Neural progenitor cell (in vitro differentiated cells): ENCODE measurements around the gene DNAJC5. TPM values are rescaled to one million over a fixed set of nuclear protein-coding genes. Genes with fewer than 3 reads are reported as not detected.

Experiments
- DNase-seq: peaks from one replicate; pipeline ENCODE4 v3.0.0-alpha.2; 2016; ENCODE audit warnings: low spot score
- H2AFZ ChIP-seq: fragments of 200-600 bp; sonication (generic); replicated peaks from 2 replicates; pipeline ENCODE4 v1.6.1; 2016; ENCODE audit warnings: antibody characterized with exemption
- H3F3A ChIP-seq: fragments of 200-600 bp; sonication (generic); 2 replicates; pipeline ENCODE4 v1.6.1; 2016; ENCODE audit warnings: antibody characterized with exemption, low read depth
- H3K27ac ChIP-seq: fragments of 200-600 bp; sonication (generic); 2 replicates; pipeline ENCODE4 v1.5.1; 2016; ENCODE audit warnings: mild to moderate bottlenecking
- H3K27me3 ChIP-seq: fragments of 200-600 bp; sonication (generic); 2 replicates; pipeline ENCODE4 v1.6.1; 2016; ENCODE audit warnings: mild to moderate bottlenecking, moderate library complexity
- H3K36me3 ChIP-seq: fragments of 200-600 bp; sonication (generic); 2 replicates; pipeline ENCODE4 v1.5.1; 2016
- H3K4me1 ChIP-seq: fragments of 200-600 bp; sonication (generic); 2 replicates; pipeline ENCODE4 v1.6.1; 2016; ENCODE audit warnings: mixed run types
- H3K4me2 ChIP-seq: fragments of 200-600 bp; sonication (generic); 2 replicates; pipeline ENCODE4 v1.6.1; 2016
- H3K4me3 ChIP-seq: fragments of 200-600 bp; sonication (generic); 2 replicates; pipeline ENCODE4 v1.5.1; 2016
- H3K79me2 ChIP-seq: fragments of 200-600 bp; sonication (generic); 2 replicates; pipeline ENCODE4 v1.6.1; 2016; ENCODE audit warnings: low read depth
- H3K9ac ChIP-seq: fragments of 200-600 bp; sonication (generic); 2 replicates; pipeline ENCODE4 v1.6.1; 2016
- H3K9me3 ChIP-seq: fragments of 200-600 bp; sonication (generic); 2 replicates; pipeline ENCODE4 v1.5.1; 2016; ENCODE audit warnings: low read depth
- H4K20me1 ChIP-seq: fragments of 200-600 bp; sonication (generic); 2 replicates; pipeline ENCODE4 v1.6.1; 2016; ENCODE audit warnings: low read depth
- H3K27ac Mint-ChIP-seq: 3 replicates; pipeline ENCODE4 v1.8.0; 2021; ENCODE audit warnings: mixed read lengths
- H3K27me3 Mint-ChIP-seq: 2 replicates; pipeline ENCODE4 v1.8.0; 2022; ENCODE audit warnings: low read depth, mild to moderate bottlenecking, inconsistent platforms, moderate library complexity, mixed read lengths; ENCODE audit not compliant: insufficient read depth
- H3K36me3 Mint-ChIP-seq: 3 replicates; pipeline ENCODE4 v1.8.0; 2021; ENCODE audit warnings: mixed read lengths
- H3K4me1 Mint-ChIP-seq: 3 replicates; pipeline ENCODE4 v1.8.0; 2021; ENCODE audit warnings: mixed read lengths
- H3K4me3 Mint-ChIP-seq: 3 replicates; pipeline ENCODE4 v1.8.0; 2021; ENCODE audit warnings: mild to moderate bottlenecking, moderate library complexity, mixed read lengths
- H3K9me3 Mint-ChIP-seq: 3 replicates; pipeline ENCODE4 v1.8.0; 2020; ENCODE audit warnings: mixed read lengths
- EZH2 ChIP-seq: fragments of 200-600 bp; sonication (generic); IDR thresholded peaks from 2 replicates; pipeline ENCODE4 v1.6.1; 2017; ENCODE audit warnings: antibody characterized with exemption, mild to moderate bottlenecking, moderate library complexity
- EZH2phosphoT487 ChIP-seq: fragments of 200-600 bp; sonication (generic); IDR thresholded peaks from 2 replicates; pipeline ENCODE4 v1.6.1; 2017; ENCODE audit warnings: antibody characterized with exemption
- total RNA-seq: library from RNA; depleted of rRNA; stranded (reverse); fragments of >200 nt; gene quantifications from 2 replicates; pipeline ENCODE4 v1.2.3, GENCODE V29; 2015; ENCODE audit warnings: low replicate concordance
- TF ChIP-seq, protein P1 (sequence below): fragments of 200-600 bp; sonication (generic); IDR thresholded peaks from 2 replicates; pipeline ENCODE4 v1.5.1; 2017; ENCODE audit warnings: antibody characterized with exemption, mild to moderate bottlenecking

DNAJC5 gene
- total RNA-seq, 1 donor from 2014 or later = 17.2 TPM

DNA sequence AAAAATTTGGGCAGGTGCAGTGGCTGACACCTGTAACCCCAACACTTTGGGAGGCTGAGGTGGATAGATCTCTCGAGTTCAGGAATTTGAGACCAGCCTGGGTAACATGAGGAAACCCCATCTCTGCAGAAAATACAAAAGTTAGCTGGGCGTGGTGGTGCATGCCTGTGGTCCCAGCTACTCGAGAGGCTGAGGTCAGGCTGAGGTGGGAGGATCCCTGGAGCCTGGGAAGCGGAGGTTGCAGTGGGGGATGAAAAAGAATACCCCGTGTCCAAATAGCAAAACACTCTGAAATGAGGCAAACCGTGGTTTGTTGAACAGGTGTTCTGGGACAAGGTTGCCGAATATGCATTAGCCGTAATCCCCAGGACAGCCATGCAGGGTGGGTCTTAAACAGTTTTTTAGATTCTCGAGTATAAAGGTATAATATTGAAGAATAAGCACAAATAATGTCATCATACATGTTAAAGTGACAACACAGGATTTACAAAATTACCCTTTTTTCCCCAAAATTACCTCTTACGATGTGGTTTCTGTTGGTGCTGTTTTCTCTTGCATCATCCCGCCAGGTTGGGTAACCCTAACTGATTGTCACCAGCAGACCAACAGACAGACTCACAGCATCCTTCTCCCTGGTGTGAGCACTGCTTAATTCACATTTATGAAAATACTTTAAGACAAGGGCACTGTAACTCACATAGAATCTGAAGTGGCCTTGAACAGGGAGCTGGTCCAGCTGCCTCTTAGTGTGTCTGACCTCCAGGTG lies 9.1 kb downstream of the DNAJC5 start:
- no peak overlapping the region for H3K4me3 ChIP-seq
- H3K4me1 ChIP-seq = no peaks in the 10 kb centered on the region
- Mint-ChIP-seq H3K36me3 (peaks cover 6% of the 10 kb centered on the region), H3K4me3 (no peak overlapping the region), H3K9me3 (no peaks in the 10 kb centered on the region), H3K27me3 (peaks cover 4% of the 10 kb centered on the region), H3K4me1 (peaks cover 7% of the 10 kb centered on the region), H3K27ac (no peak overlapping the region)
- DNase-seq = no peak
- H3K36me3 ChIP-seq = no peaks in the 10 kb centered on the region
- H3K27ac ChIP-seq = no peak overlapping the region
- peaks cover 7% of the 10 kb centered on the region for H3F3A ChIP-seq
- peaks cover 95% of the 10 kb centered on the region for H3K79me2 ChIP-seq
- H3K27me3 ChIP-seq = no peaks in the 10 kb centered on the region
- no peak overlapping the region for H2AFZ ChIP-seq
- no peaks in the 10 kb centered on the region for H3K9me3 ChIP-seq
- peaks cover 68% of the 10 kb centered on the region for H4K20me1 ChIP-seq
- TF ChIP-seq, protein P1, sequence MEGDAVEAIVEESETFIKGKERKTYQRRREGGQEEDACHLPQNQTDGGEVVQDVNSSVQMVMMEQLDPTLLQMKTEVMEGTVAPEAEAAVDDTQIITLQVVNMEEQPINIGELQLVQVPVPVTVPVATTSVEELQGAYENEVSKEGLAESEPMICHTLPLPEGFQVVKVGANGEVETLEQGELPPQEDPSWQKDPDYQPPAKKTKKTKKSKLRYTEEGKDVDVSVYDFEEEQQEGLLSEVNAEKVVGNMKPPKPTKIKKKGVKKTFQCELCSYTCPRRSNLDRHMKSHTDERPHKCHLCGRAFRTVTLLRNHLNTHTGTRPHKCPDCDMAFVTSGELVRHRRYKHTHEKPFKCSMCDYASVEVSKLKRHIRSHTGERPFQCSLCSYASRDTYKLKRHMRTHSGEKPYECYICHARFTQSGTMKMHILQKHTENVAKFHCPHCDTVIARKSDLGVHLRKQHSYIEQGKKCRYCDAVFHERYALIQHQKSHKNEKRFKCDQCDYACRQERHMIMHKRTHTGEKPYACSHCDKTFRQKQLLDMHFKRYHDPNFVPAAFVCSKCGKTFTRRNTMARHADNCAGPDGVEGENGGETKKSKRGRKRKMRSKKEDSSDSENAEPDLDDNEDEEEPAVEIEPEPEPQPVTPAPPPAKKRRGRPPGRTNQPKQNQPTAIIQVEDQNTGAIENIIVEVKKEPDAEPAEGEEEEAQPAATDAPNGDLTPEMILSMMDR = no peak
- TF ChIP-seq EZH2phosphoT487 (no peak), EZH2 (no peak)
- no peak overlapping the region for H3K4me2 ChIP-seq
- no peak overlapping the region for H3K9ac ChIP-seq

DNA sequence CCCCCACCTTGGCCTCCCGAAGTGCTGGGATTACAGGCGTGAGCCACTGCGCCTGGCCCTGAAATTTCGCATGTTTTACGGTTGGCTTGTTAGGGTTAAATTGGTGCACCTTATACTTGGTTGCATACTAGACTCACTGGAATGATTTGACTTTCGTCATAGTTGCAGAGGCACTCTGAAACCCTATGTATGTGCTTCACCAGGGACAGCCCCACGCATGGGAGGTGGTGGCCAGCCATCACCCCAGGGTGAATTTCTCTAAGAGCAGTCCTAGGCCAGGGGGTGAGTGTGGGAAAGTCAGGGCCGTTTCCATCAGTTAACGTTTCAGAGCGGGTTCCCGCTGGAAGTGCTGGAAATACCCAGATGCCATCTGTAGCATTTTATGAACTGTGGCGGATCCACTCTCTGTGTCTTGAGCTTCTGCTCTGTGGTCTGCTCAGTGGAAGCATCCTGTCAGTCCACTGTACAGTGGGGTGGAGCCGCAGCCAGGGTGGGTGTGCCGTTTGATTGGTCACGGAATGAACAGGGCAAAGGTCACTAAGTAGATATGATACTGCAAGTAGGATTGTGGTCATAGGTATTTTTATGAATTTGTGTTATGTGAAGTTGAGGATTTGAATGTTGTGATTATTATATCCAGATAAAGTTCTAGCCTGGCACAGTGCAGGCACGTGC lies 13.2 kb downstream of the DNAJC5 start:
- Histone ChIP-seq H3K79me2 (peaks cover 95% of the 10 kb centered on the region), H3F3A (no peaks in the 10 kb centered on the region), H3K4me2 (no peak overlapping the region), H3K9ac (no peak overlapping the region), H3K36me3 (no peaks in the 10 kb centered on the region), H3K9me3 (no peaks in the 10 kb centered on the region), H3K4me1 (no peaks in the 10 kb centered on the region), H4K20me1 (peaks cover 78% of the 10 kb centered on the region), H3K27ac (no peak overlapping the region), H3K27me3 (no peaks in the 10 kb centered on the region), H3K4me3 (no peak overlapping the region), H2AFZ (no peak overlapping the region)
- peaks cover 4% of the 10 kb centered on the region for H3K9me3 Mint-ChIP-seq
- H3K4me1 Mint-ChIP-seq = peaks cover 14% of the 10 kb centered on the region
- H3K27ac Mint-ChIP-seq = no peak overlapping the region
- no peak for DNase-seq
- H3K27me3 Mint-ChIP-seq = peaks cover 2% of the 10 kb centered on the region
- no peak overlapping the region for H3K4me3 Mint-ChIP-seq
- TF ChIP-seq EZH2phosphoT487 (no peak), EZH2 (no peak)
- TF ChIP-seq, protein P1 = no peak
- peaks cover 13% of the 10 kb centered on the region for H3K36me3 Mint-ChIP-seq

DNA sequence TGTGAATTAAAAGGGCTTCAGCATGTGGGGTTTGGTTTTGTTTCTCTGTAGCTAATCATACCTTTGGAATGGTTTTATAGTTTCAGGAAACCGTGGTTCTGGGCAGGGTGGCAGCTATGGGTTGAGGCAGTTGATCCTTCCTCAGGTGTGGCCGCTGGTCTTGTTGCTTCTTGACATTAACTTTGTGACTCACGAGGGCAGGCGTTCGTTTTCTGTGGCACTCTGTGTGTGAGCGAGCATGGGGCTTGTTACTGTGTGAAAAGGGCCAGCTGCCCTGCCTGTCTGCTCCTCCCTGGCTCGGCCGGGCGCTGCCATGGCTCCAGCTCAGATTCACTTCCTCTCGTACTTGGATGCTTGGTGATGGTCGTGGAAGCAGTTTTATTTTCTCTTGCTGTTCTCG lies 16.2 kb downstream of the DNAJC5 start:
- Mint-ChIP-seq H3K27ac (peak overlapping the region; percentile 82), H3K9me3 (peaks cover 15% of the 10 kb centered on the region), H3K27me3 (peaks cover 4% of the 10 kb centered on the region), H3K4me1 (peaks cover 16% of the 10 kb centered on the region), H3K36me3 (peaks cover 22% of the 10 kb centered on the region), H3K4me3 (no peak overlapping the region)
- peaks cover 52% of the 10 kb centered on the region for H4K20me1 ChIP-seq
- no peak overlapping the region for H3K27ac ChIP-seq
- peaks cover 95% of the 10 kb centered on the region for H3K79me2 ChIP-seq
- no peak for DNase-seq
- TF ChIP-seq, protein P1 = no peak
- TF ChIP-seq EZH2 (no peak), EZH2phosphoT487 (no peak)
- H3K27me3 ChIP-seq = no peaks in the 10 kb centered on the region
- no peak overlapping the region for H2AFZ ChIP-seq
- no peak overlapping the region for H3K9ac ChIP-seq
- no peaks in the 10 kb centered on the region for H3K9me3 ChIP-seq
- no peak overlapping the region for H3K4me2 ChIP-seq
- no peaks in the 10 kb centered on the region for H3K36me3 ChIP-seq
- H3F3A ChIP-seq = no peaks in the 10 kb centered on the region
- no peak overlapping the region for H3K4me3 ChIP-seq
- H3K4me1 ChIP-seq = no peaks in the 10 kb centered on the region
